Fibroblast of skin of right quadriceps (primary cell): Measurements from ENCODE around the gene SIPA1L3.
A peak's percentile ranks its signal among the peaks of the same experiment; 100 is the strongest.
"Not testable (repeated sequence)": the region's sequence is repeated elsewhere in the genome, so short reads cannot be mapped to it uniquely, and the experiment has no call there.

Experiments
- DNase-seq: peaks from one replicate; pipeline ENCODE4 v3.0.0-alpha.2; 2013

SIPA1L3 gene, protein sequence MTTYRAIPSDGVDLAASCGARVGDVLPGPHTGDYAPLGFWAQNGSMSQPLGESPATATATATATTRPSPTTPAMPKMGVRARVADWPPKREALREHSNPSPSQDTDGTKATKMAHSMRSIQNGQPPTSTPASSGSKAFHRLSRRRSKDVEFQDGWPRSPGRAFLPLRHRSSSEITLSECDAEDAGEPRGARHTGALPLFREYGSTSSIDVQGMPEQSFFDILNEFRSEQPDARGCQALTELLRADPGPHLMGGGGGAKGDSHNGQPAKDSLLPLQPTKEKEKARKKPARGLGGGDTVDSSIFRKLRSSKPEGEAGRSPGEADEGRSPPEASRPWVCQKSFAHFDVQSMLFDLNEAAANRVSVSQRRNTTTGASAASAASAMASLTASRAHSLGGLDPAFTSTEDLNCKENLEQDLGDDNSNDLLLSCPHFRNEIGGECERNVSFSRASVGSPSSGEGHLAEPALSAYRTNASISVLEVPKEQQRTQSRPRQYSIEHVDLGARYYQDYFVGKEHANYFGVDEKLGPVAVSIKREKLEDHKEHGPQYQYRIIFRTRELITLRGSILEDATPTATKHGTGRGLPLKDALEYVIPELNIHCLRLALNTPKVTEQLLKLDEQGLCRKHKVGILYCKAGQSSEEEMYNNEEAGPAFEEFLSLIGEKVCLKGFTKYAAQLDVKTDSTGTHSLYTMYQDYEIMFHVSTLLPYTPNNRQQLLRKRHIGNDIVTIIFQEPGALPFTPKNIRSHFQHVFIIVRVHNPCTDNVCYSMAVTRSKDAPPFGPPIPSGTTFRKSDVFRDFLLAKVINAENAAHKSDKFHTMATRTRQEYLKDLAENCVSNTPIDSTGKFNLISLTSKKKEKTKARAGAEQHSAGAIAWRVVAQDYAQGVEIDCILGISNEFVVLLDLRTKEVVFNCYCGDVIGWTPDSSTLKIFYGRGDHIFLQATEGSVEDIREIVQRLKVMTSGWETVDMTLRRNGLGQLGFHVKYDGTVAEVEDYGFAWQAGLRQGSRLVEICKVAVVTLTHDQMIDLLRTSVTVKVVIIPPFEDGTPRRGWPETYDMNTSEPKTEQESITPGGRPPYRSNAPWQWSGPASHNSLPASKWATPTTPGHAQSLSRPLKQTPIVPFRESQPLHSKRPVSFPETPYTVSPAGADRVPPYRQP (N-terminal part only)

DNA sequence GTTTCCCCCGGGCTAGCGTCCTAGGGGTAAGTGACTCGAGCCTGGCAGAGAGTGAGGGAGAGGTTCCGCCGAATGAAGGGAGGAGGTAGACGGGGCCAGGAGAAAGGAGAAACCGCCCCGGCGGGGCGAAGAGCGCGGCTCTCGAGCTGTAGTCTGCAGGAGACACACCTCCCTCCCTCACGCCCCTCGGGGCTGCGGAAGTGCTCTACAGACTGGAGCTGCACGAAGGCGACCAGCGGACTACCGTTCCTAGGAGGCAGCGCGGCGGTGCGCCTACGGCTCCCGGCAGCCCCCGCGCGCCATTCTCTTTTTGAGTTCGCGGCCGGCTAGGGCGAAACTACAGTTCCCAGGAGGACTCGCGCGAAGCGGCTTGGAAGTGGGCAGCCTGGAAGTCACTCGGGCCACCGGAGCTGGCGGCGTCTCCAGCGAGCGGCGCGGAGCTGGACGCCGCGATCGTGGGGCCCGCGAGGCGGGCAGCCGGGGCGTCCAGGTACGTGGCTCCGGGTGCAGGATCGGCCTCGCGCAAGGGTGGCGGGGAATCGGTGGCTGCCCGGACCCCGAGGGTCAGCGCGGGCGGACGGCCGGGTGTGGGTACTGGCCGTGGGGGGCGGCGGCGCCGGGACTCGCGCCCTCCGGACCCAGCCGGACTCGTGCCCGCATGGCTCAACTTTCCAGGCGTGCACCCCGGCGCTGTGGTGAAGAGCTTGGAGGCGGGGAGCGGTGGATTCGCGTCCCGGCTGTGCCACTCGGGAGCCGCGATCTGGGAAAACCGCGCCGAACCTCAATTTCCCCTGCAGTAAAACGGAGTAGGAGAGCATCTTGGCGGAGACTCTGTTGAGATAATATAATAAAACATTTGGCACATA lies at the start of gene SIPA1L3:
SIPA1L3 (plus strand) TSS at position 340 of the 866 bp plus-strand sequence. CDS start 174,358 bp downstream, outside the sequence.
- peak; percentile 93 for DNase-seq

DNA sequence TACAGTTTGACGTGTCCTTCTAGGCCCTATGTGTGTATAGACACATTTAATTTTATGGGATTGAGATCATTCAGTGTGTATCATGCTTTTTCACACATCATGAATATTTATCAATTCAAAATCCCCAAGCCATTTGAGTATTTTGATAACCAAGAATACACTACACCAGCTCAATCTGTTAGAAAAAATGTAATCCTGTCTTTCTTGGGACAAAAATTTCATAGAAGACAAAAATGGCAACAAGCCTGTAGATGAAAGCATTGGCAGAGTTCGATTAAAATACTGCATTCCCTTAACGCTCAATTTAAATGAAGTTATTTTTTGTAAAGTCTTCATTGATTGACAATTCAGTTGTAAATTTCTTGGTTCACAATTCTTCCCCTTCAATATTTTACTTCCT lies 42.5 kb upstream of the SIPA1L3 start:
- no peak for DNase-seq

DNA sequence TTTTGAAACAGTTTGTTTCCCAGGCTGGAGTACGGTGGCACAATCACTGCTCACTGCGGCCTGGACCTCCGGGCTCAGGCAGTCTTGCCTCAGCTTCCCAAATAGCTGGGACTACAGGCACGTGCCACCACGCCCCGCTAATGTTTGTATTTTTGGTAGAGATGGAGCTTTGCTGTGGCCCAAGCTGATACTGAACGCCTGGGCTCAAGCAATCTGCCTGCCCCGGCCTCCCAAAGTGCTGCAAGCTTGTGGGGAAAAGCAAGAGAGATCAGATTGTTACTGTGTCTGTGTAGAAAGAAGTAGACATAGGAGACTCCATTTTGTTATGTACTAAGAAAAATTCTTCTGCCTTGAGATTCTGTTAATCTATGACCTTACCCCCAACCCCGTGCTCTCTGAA lies 41.1 kb upstream of the SIPA1L3 start:
- DNase-seq: not testable (repeated sequence)

DNA sequence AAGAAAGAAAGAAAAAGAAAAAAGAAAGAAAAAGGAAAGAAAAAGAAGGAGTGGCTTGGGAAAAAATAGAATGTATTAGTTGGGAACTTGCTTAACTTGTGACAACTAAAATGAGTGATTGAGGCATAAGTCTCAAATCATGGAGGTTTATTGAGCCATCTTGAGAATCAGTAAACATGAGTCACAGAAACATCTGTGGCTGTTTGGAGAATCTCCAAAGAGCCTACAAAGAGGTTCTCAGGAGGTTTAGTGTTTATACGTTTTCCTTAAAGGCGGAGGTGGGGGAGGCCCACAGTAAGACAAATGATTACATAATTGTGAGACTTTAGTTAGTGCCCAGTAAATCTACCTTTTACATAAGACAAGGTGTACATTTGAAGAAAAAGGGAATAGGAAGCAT lies 39.2 kb upstream of the SIPA1L3 start:
- DNase-seq: peak; percentile 3

DNA sequence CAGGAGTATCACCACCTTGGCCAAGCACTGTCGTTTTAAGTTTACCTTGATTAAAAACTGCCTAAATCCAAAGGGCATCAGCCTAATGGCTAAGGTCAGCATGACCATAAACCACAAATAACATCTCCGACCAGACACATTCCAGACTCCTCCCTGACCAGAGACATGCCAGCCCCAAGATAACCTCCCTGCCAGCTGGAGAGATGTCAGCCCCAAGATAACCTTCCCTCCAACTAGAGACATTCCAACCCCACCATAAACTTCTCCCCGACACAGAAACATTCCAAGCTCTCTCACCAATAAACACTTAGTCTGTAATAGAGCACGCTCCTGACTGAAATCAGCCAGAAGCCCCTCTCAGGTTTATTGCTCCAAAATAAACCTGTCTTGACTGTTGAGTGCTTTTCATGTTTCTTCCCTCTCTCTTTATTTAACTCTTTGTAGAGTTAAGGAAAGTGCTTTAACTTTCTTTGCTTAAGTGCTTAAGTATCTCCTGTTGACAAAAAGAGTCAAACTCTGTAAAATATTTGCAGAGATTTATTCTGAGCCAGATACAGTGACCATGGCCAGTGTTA lies 37.2 kb upstream of the SIPA1L3 start:
- DNase-seq: no peak

DNA sequence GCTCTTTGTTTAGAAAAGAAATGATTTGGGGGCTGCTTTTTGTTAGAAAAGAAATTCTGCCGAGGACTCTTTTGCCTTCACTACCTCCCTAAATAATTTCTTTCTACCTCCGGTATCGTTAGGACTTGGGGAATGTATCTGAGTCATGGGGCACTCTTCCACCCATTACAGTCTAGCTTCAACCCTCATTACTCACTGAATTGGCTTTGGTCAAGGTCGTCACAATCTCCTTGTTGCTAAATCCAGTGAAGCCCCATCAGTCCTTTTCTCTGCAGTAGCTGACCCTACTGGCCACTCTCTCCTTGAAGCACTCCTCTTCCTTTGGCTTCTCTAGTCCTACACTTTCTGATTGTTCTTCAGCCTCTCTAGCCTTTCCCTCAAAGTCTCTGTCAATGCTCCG lies 34.6 kb upstream of the SIPA1L3 start:
- no peak for DNase-seq

DNA sequence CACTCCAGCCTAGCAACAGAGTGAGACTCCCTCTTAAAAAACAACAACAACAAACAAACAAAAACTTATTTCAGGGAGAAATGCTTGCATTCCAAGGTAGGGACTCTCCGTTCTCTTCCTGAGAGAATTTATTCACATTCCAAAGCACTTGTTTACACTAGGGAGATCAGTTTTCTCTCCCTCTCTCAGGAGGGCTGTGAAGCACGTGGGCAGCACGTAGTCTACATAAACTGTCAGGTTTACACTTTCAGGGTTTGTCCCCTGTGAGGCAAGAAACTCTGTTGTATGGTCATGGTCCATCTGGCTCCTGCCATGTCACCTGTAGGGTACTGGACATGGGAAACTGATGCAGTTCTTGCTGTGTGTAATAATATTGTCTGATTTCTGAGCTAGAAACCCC lies 32.2 kb upstream of the SIPA1L3 start:
- DNase-seq: no peak

DNA sequence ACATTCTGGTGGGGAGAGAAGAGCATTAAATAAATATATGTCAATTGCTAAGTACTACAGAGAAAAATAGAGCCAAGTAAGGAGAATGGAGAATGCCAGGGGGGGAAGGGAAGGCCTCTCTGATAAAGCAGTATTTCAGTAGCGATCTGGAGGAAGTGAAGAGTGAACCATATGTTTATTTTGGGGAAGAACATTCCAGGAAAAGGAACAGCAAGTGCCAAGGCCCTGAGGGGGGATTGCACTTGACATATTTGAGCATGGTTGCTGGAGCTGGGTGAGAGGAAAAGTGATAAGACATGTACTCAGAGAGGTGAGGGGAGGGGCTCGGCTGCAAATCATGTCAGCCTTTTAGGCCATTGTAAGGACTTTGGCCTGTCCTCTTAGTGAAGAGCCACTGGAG lies 31.0 kb upstream of the SIPA1L3 start:
- no peak for DNase-seq

DNA sequence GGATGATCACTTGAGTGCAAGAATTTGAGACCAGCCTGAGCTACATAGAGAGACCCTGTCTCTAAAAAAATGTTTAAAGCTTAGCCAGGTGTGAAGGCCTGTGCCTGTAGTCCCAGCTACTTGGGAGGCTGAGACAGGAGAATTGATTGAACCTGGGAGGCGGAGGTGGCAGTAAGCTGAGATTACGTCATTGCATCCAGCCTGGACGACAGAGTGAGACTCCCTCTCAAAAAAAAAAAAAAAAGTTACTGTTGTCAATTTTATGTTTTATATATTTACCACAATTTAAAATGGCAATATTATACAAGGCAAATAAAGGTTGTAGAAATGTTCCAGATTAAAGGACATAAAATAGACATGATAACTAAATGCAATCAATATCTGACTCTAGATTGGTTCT lies 29.9 kb upstream of the SIPA1L3 start:
- no peak for DNase-seq

DNA sequence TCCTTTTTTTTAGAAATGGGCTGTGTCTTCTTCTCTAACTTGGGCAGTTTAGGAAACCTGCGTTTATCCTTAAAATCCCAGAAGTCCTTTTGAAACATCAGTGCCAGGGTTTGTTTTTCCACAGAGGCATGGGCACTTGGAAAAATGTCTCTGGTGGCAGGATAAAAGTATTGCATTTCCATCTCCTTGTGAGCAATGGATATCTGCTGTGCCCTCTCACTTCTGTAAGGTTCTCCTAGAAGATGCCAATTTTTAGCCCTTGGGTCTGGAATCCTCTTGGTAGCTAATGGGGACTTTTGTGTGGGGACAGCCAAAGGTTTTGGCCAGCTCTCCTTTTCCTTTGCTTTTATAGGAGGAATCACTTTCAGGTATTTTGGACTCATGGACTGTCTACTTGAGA lies 21.6 kb upstream of the SIPA1L3 start:
- no peak for DNase-seq

DNA sequence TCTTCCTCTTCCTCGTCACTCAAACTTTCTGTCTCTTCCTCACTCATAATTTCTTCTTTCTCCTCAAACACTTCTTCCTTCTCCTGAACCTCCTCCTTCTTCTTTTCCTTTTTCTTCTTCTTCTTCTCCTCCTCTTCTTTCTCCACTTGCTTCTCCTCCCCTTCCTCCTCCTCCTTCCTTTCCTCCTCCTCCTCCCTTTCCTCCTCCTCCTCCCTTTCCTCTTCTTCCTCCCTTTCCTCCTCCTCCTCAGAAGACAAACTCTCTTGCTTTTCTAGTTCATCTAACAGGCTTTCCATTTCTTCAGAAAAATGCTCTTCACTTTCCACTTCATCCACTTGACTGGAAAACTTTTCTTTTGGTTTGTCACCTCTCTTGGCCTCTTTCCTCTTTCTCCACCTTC lies 20.4 kb upstream of the SIPA1L3 start:
- DNase-seq: no peak

DNA sequence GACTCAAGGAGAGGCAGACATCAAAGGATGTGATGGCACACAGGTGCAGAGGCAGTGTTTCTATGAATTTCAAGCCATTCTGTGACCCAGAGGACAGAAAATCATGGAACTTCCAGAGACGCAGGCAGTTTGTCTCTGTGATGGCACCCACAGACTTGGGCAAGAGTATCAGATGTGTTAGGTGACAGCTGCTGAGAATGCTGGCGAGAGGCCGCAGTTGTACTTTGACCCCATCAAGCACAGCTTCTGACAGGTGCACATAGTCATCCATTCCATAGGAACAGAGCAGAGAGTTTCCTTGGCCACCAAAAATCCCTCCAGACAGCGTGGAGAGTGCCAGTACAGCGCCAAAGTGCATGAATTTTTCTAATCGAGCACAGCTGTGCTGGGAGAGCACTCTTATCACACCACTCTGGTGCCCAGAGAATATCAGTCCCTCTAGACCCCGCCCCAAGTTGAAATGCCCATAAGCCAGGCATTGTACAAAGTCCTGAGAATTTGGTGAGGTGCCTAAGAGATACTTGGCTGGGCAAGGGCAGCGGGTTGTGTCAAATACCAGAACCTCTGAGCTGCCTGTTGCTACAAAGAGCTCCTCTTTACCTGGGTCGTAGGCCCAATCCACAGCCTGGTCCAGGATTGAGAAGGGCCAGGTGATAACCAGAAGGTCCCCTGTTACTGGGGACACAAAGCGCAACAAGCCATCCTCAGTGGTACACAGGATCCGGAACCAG lies 13.0 kb upstream of the SIPA1L3 start:
- DNase-seq: no peak

DNA sequence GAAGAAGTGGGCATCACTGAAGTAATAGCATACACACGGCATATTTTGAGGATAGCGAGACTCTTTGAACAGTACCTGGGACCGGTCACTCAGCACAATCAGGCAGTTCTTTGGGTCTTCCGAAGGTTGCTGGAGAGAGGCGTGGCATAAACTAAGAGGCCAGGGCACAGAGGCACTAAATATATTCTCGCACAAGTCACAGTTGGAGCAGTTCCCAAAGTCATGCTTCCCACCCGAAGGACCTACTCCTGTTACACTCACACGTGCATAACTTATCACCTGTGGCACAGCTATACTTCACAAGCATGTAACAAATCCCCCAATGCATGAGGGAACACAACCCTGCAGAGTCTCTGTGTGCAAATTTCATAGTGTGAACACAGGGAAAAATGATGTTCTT lies 10.8 kb upstream of the SIPA1L3 start:
- DNase-seq: no peak

DNA sequence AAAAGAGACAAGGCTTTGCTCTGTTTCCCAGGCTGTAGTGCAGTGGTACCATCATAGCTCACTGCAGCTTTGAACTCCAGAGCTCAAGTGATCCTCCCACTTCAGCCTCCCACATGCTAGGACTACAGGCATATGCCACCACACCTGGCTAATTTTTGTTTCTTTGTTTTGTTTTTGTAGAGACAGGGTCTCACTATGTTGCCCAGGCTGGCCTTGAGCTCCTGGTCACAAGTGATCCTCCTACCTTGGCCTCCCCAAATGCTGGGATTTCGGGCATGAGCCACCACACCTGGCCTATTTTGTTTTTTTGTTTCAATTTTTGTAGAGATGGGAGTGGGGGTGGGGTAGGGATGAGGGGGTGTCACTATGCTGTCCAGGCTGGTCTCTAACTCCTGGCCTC lies 7.6 kb upstream of the SIPA1L3 start:
- DNase-seq: no peak

DNA sequence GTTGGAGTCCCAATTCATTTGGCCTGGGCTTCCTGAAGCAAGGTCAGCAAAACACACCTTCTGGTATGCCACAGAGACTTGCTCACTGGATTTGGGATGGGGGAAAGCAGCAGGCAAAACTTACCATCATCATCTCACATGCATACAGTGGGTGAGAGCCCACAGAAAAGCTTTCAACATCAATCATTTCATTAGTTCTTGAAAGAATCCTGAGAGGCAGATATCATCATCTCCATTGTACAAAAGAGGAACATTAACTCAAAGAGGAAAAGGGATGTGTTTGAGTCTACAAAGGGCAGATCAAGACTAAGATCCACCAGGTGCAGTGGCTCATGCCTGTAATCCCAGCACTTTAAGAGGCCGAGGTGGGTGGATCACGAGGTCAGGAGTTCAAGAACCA lies 7.0 kb upstream of the SIPA1L3 start:
- no peak for DNase-seq

DNA sequence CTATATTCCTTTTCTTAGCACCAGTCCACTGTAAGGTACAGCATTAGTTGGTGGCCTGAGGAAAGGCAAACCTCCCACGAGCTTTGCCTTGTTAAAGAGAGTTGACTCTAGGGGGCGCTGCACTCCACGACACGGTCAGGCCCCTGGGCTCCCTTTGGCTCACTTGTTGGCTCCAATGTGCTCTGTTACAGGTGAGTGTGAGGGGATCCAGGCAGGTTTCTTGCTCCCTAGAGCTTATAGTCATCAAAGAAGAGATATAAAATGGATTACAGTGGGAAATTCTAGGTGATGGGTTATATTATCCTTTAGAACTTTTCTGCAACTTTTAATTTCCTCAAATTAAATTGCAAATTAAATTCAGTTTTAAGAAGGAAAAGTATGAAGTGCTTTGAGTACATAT lies 4.3 kb upstream of the SIPA1L3 start:
- peak; percentile 60 for DNase-seq

DNA sequence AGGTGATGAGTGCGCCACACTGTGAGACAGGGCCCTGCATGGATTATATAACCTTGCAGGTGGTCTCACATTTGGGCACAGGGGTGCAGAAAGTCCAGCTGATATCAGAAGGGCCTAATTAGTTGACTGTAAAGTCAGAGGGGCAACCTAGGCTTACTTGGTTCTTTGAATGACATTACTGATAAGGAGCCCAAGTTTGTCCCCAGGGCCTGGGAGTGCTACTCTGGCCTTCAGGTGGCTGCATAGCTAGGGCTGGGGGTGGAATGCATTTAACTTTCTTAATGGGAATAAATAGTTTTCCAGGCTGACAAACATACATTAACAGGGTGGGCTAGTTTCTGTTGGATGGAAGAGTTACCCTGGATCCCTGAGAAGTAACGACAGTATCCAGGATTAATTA lies 3.9 kb upstream of the SIPA1L3 start:
- DNase-seq: no peak

DNA sequence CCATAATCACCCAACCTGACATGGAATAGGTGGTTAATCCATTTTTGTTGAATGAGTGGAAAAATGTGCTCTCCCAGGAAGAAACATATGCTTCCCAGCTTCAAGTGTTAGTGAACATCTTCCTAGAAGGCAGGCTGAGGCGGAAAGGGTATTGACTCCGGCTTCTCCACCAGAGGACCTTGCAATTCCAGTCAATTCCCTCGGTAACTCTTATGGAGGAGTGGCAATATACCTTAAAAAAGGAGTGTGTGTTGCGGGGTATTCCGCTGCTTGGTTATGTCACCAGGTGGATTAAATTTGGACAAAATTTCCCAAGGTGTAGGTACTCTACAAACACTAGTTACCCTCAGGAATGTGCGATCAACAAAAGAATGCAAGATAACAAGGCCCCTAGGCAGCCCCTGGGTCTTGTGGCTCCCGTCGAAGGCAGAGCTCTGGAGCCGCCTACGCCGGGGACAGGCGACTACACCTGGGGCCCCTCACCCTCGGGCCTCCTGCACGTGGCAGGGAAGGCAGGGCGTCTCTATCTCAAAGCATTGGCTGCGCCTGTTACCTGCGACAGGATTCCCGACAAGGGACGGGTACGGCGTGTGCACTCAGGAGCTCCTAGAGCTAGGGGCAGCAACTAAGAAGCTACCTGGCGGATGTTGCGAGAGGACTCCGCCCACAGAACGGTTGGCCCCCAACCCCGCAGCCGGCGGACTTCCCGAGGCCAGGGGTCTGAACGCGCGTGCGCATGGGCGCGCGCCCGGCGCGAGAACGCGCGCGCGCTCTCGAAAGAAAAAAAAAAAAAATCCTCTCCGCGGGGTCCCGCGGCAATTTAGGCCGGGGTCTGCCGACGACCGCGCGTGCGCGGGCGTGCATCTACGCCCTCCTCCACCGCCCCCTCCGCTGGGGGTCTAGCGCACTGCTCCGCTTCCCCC lies 801 bp upstream of the SIPA1L3 start, which contains the start of gene WDR87:
WDR87 (minus strand) TSS at position 649 of the 923 bp plus-strand sequence. CDS start 8,355 bp downstream, outside the sequence.
- DNase-seq: peak; percentile 10

DNA sequence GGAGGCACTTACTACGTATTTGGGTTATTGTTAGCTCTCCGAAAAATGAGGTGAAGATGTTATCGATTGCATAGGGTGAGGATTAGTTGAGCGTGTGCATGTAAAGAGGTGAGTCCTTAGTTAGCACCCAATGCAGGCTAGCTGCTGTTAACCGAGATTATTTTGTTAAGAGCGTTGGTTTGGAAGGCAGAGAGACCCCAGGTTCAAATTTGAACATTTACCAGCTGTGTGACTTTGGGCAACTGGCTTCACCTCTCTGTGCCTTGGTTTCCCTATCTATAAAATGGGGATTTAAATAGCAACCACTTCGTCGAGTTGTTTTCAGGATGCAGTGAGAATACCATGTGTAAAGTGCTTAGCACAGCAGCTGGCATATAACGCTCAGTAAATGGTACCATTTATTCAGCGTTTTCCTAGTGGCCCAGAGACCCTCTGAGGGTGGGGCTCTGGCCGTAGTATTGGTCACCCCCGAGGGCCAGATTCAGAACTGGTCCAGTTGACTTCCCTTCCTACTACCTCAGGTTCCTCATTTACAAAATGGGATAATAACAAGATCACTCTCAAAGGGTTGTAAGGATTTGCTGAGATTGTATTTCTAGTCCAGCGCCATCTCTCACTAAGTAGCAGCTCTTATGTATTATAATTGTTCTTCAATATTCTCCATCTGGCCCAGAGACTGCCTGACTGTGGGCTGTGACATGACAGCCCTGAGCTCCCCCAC lies 887 bp downstream of the SIPA1L3 start:
- DNase-seq: no peak
